Caco-2 (cell line): ENCODE measurements around the gene PRR35. TPM values are rescaled to one million over a fixed set of nuclear protein-coding genes. Genes with fewer than 3 reads are reported as not detected.
A peak's percentile ranks its signal among the peaks of the same experiment; 100 is the strongest.

ENCODE experiments used
- BruUV-seq: library from RNA; stranded (reverse); fragments of 400-500 nt; replicated peaks from 2 replicates; lab custom pipeline; 2021; lab: Mats Ljungman, UMichigan
- CTCF ChIA-PET: fragments of 300-600 bp; sonication (Branson Sonifier 250); formaldehyde crosslinking; loops from one replicate; lab custom pipeline; 2022; ENCODE audit warnings: antibody characterized with exemption; lab: Charles Lee
- POLR2A ChIA-PET: fragments of 300-600 bp; sonication (Branson Sonifier 250); formaldehyde crosslinking; loops from one replicate; lab custom pipeline; 2022; ENCODE audit warnings: antibody characterized with exemption; lab: Charles Lee
- DNase-seq, 2 experiments: peaks; one replicate each; pipeline versions ENCODE4 v3.0.0 to v3.0.0-alpha.2; 2020 to 2022
- H3K27me3 ChIP-seq: replicated peaks from 2 replicates; pipeline ENCODE4 v1.6.0; 2011; ENCODE audit warnings: low read length; ENCODE audit not compliant: control insufficient read depth, insufficient read depth
- H3K36me3 ChIP-seq: 2 replicates; pipeline ENCODE4 v1.5.1; 2011; ENCODE audit warnings: low read length; ENCODE audit not compliant: control insufficient read depth, insufficient read depth
- H3K4me1 ChIP-seq: fragments of 250-450 bp; sonication (Bioruptor Pico); 2 replicates; pipeline ENCODE4 v1.5.1; 2020; ENCODE audit warnings: mild to moderate bottlenecking
- H3K4me3 ChIP-seq: 2 replicates; pipeline ENCODE4 v1.5.1; 2011; ENCODE audit warnings: low read depth, mild to moderate bottlenecking, control low read depth, low read length
- H3K9me3 ChIP-seq: fragments of 250-450 bp; sonication (Bioruptor Pico); 2 replicates; pipeline ENCODE4 v1.5.1; 2020; ENCODE audit warnings: mild to moderate bottlenecking, moderate library complexity
- H3K27ac Mint-ChIP-seq: one replicate; pipeline ENCODE4 v1.8.0; 2022; ENCODE audit warnings: mixed read lengths; ENCODE audit not compliant: unreplicated experiment
- H3K27me3 Mint-ChIP-seq: one replicate; pipeline ENCODE4 v1.8.0; 2022; ENCODE audit warnings: mixed read lengths; ENCODE audit not compliant: insufficient read depth, unreplicated experiment
- H3K36me3 Mint-ChIP-seq: one replicate; pipeline ENCODE4 v1.8.0; 2022; ENCODE audit warnings: mild to moderate bottlenecking, mixed read lengths; ENCODE audit not compliant: insufficient read depth, unreplicated experiment
- H3K4me1 Mint-ChIP-seq: one replicate; pipeline ENCODE4 v1.8.0; 2022; ENCODE audit warnings: low read depth, mixed read lengths; ENCODE audit not compliant: unreplicated experiment
- H3K4me3 Mint-ChIP-seq: one replicate; pipeline ENCODE4 v1.8.0; 2022; ENCODE audit warnings: mild to moderate bottlenecking, moderate library complexity, mixed read lengths; ENCODE audit not compliant: unreplicated experiment
- H3K9me3 Mint-ChIP-seq: one replicate; pipeline ENCODE4 v1.8.0; 2022; ENCODE audit warnings: mixed read lengths; ENCODE audit not compliant: unreplicated experiment
- CTCF ChIP-seq, 2 experiments: fragments of 200-600 bp in 1 of 2; IDR thresholded peaks; 1 replicate in 1 of 2; 2 replicates in 1 of 2; pipeline versions ENCODE4 v1.5.1 to v1.8.0; 2011 to 2022; ENCODE audit warnings: antibody characterized with exemption in 1 of 2, control low read depth in 1 of 2, inconsistent platforms in 1 of 2, low read depth in 1 of 2, low read length in 1 of 2, mild to moderate bottlenecking in 1 of 2, moderate library complexity in 1 of 2; ENCODE audit not compliant: insufficient read depth in 1 of 2, severe bottlenecking in 1 of 2, unreplicated experiment in 1 of 2
- intact Hi-C: fragments of 100-400 bp; cut with micrococcal nuclease; formaldehyde crosslinking; loops from one replicate; pipeline ENCODE4 v1.10.0; 2022; ENCODE audit not compliant: unreplicated experiment
- total RNA-seq: library from RNA; stranded (reverse); gene quantifications from 2 replicates; pipeline ENCODE4 v1.2.3, GENCODE V29; 2022

The PRR35 gene
- total RNA-seq, 1 experiment from 2014 or later: not detected

- H3K36me3 Mint-ChIP-seq: peaks cover 22% of the 10 kb centered on the region
- H3K4me3 ChIP-seq: no peak overlapping the region
- BruUV-seq: no TSS peak
- DNase-seq: no peak
- no peak overlapping the region for H3K27ac Mint-ChIP-seq
- peak; percentile 15 to 47 for TF ChIP-seq CTCF (IDR thresholded peaks at IDR 0.05; ENCODE audit: insufficient read depth in 1 of 2, low read depth in 1 of 2, low read length in 1 of 2, severe bottlenecking in 1 of 2, unreplicated experiment in 1 of 2)
- no peaks in the 10 kb centered on the region for H3K9me3 ChIP-seq
- H3K4me3 Mint-ChIP-seq: no peak overlapping the region
- H3K4me1 Mint-ChIP-seq: no peaks in the 10 kb centered on the region
- no peaks in the 10 kb centered on the region for H3K9me3 Mint-ChIP-seq
- H3K4me1 ChIP-seq: no peaks in the 10 kb centered on the region
- H3K27me3 Mint-ChIP-seq: no peaks in the 10 kb centered on the region
- intact Hi-C loops: no loop called here
- ChIA-PET POLR2A (no interaction called here), CTCF (interaction anchor here (0.6 kb wide), 1 partner anchor 209 kb away, joined by 3 read pairs; no protein-coding TSS in a partner anchor)
- peaks cover 2% of the 10 kb centered on the region for H3K36me3 ChIP-seq
- H3K27me3 ChIP-seq: no peaks in the 10 kb centered on the region
Observed at GRCh38 chr16:600781-601180, 40.6 kb downstream of the PRR35 start.

- peaks cover 2% of the 10 kb centered on the region for H3K36me3 ChIP-seq
- intact Hi-C loops: no loop called here
- no peak for TF ChIP-seq CTCF (IDR thresholded peaks at IDR 0.05; ENCODE audit: insufficient read depth in 1 of 2, low read depth in 1 of 2, low read length in 1 of 2, severe bottlenecking in 1 of 2, unreplicated experiment in 1 of 2)
Observed at GRCh38 chr16:603933-604332, 43.7 kb downstream of the PRR35 start.

GRCh38 chr16:606656-607307 lies 46.6 kb downstream of the PRR35 start:
- Histone ChIP-seq H3K36me3 (no peaks in the 10 kb centered on the region), H3K4me1 (no peaks in the 10 kb centered on the region), H3K9me3 (no peaks in the 10 kb centered on the region), H3K4me3 (no peak overlapping the region), H3K27me3 (no peaks in the 10 kb centered on the region)
- CTCF ChIA-PET: no interaction called here
- H3K36me3 Mint-ChIP-seq: peaks cover 9% of the 10 kb centered on the region
- no peak overlapping the region for H3K27ac Mint-ChIP-seq
- H3K27me3 Mint-ChIP-seq: no peaks in the 10 kb centered on the region
- DNase-seq: no peak
- intact Hi-C loops: no loop called here
- H3K4me1 Mint-ChIP-seq: no peaks in the 10 kb centered on the region
- TF ChIP-seq CTCF (IDR thresholded peaks at IDR 0.05; ENCODE audit: insufficient read depth in 1 of 2, low read depth in 1 of 2, low read length in 1 of 2, severe bottlenecking in 1 of 2, unreplicated experiment in 1 of 2): no peak
- H3K9me3 Mint-ChIP-seq: no peaks in the 10 kb centered on the region
- BruUV-seq: no TSS peak
- H3K4me3 Mint-ChIP-seq: no peak overlapping the region
- POLR2A ChIA-PET: no interaction called here

More at GRCh38 chr16:603933-604332, 43.7 kb downstream of the PRR35 start:
- Mint-ChIP-seq H3K27me3 (no peaks in the 10 kb centered on the region), H3K4me1 (no peaks in the 10 kb centered on the region), H3K27ac (no peak overlapping the region), H3K36me3 (peaks cover 5% of the 10 kb centered on the region), H3K9me3 (no peaks in the 10 kb centered on the region), H3K4me3 (no peak overlapping the region)
- Histone ChIP-seq H3K27me3 (no peaks in the 10 kb centered on the region), H3K9me3 (no peaks in the 10 kb centered on the region), H3K4me3 (no peak overlapping the region), H3K4me1 (no peaks in the 10 kb centered on the region)
- BruUV-seq: no TSS peak
- CTCF ChIA-PET: no interaction called here
- POLR2A ChIA-PET: no interaction called here
- DNase-seq: no peak
